Epithelial cell of proximal tubule (primary cell): ENCODE results near the gene EOGT. TPM values are rescaled to one million over a fixed set of nuclear protein-coding genes. Genes with fewer than 3 reads are reported as not detected.

Experiments used
- DNase-seq: peaks from one replicate; pipeline ENCODE4 v3.0.0-alpha.2; 2011; ENCODE audit warnings: low read depth
- H3K4me3 ChIP-seq: 2 replicates; pipeline ENCODE4 v1.5.1; 2011; ENCODE audit warnings: low read depth, mild to moderate bottlenecking, low read length
- CTCF ChIP-seq: conservative IDR thresholded peaks from 2 replicates; pipeline ENCODE4 v1.5.1; 2012; ENCODE audit warnings: low read depth, mild to moderate bottlenecking, low read length
- total RNA-seq: library from RNA; depleted of rRNA; stranded (reverse); fragments of >200 nt; gene quantifications from 2 replicates; pipeline ENCODE4 v1.2.3, GENCODE V29; 2015

The EOGT gene
- total RNA-seq, 1 donor from 2014 or later: 22.5 TPM

DNA sequence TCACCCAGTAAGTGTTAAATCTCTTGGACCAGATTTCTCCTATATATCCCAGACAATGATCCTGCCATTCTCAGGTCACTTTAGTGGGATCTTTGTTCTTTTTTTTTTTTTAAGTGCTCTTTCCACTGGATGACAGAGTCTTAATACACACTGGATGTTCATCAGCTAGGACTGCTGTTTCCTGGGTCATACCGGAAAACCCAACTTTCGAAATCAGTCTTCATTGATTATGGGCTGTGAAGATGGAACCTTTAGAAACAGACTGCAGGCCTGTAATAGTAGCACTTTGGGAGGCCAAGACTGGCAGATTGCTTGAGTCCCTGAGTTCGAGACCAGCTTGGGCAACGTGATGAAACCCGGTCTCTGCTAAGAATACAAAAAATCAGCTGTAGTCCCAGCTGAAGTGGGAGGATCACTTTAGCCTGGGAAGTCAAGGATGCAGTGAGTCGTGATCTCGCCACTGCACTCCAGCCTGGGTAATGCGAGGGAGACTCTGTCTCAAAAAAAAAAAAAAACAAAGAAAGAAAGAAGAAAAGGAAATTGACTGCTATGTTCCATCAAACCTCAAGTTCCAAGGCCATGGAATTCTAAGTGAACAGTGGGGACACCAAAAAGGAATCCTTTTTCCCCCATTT is 2.3 kb downstream of the EOGT start:
- H3K4me3 ChIP-seq: no peak overlapping the region
- TF ChIP-seq CTCF: no peak
- no peak for DNase-seq

DNA sequence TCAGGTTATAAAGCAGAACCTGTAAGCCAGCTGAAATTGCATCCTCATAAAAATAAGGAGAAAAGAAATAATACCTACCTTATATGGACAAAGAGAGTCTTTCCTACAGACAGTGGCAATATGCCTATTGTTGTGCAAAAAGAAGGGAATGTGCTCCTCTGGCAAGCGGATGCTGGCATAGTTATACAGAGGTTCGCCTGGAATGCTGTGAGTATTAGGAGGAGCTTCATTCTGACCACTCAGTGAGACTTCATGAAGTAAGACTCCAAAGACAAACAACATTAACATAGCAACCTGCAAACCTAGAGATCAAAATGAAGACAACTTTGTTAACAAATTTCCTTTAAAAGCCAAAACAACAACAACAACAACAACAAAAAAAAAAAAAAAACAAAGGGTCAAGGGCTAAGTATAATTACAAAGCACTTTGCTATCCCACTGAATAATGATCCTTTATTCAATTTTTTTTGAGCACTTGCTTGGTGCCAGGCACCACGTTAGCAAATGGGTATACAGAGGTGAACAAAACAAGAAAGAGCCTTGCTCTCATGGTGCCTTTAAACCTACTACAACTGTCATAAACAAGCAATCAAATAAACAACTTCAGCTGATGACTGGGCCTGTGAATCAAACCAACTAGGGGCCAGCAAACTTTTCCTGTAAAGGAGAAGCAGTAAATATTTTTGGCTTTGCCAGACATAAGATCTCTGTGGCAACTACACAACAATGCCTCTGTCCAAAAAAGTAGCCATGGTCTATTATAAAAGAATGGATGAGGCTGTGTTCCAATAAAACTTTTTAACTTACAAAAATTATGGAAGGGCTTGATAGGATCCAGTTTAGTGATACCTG is 3.7 kb downstream of the EOGT start:
- no peak overlapping the region for H3K4me3 ChIP-seq
- DNase-seq: no peak
- TF ChIP-seq CTCF: no peak

GRCh38 chr3:69008980-69009379 is 4.5 kb downstream of the EOGT start:
- no peak for DNase-seq
- H3K4me3 ChIP-seq: no peak overlapping the region

GRCh38 chr3:69005791-69006482 is 7.5 kb downstream of the EOGT start:
- DNase-seq: no peak
- TF ChIP-seq CTCF: no peak
- no peak overlapping the region for H3K4me3 ChIP-seq

More at GRCh38 chr3:69008980-69009379, 4.5 kb downstream of the EOGT start:
- no peak for TF ChIP-seq CTCF

- no peak for TF ChIP-seq CTCF
- no peak overlapping the region for H3K4me3 ChIP-seq
- DNase-seq: no peak
Observed at GRCh38 chr3:69005071-69005790, 8.3 kb downstream of the EOGT start.

- no peak for TF ChIP-seq CTCF
- DNase-seq: no peak
- H3K4me3 ChIP-seq: no peak overlapping the region
Observed at GRCh38 chr3:69004138-69004537, 9.3 kb downstream of the EOGT start.
